Endothelial cell of umbilical vein (primary cell): Measurements from ENCODE around the gene PCBD1.

Source experiments
- CTCF ChIP-seq, 2 donors: IDR thresholded peaks; 1 replicate in 1 of 2; 2 replicates in 1 of 2; pipeline ENCODE4 v1.5.1; 2011; ENCODE audit warnings: low read length in 2 of 2, mild to moderate bottlenecking in 2 of 2, moderate library complexity in 2 of 2, control low read depth in 1 of 2, inconsistent platforms in 1 of 2, low read depth in 1 of 2; ENCODE audit not compliant: insufficient read depth in 1 of 2; ENCODE audit errors: extremely low read depth in 1 of 2
- MYC ChIP-seq: IDR thresholded peaks from one replicate; pipeline ENCODE4 v1.6.1; 2011; ENCODE audit warnings: mild to moderate bottlenecking, low read depth, low read length
- POLR2A ChIP-seq: IDR thresholded peaks from 2 replicates; pipeline ENCODE4 v1.6.1; 2012; ENCODE audit warnings: low read depth, mild to moderate bottlenecking, control low read depth, low read length
- POLR2AphosphoS5 ChIP-seq: IDR thresholded peaks from 2 replicates; pipeline ENCODE4 v1.6.1; 2012; ENCODE audit warnings: low read depth, mild to moderate bottlenecking, control low read depth, low read length, moderate library complexity; ENCODE audit not compliant: insufficient read depth

- TF ChIP-seq MYC (no peak), CTCF (IDR thresholded peaks at IDR 0.05; ENCODE audit: extremely low read depth in 1 of 2, insufficient read depth in 1 of 2, low read depth in 1 of 2, low read length in 2 of 2) (no peak), POLR2AphosphoS5 (no peak), POLR2A (no peak)
These were observed 32.2 kb upstream of the PCBD1 start for GRCh38 chr10:70920519-70920918.
